Spleen (tissue), 7 donors: ENCODE measurements around the gene SLC10A1.

Source experiments
- POLR2A ChIP-seq, 3 donors: fragments of 450-650 bp; IDR thresholded peaks; one replicate each; pipeline ENCODE4 v1.5.1; 2017; ENCODE audit warnings: antibody characterized with exemption in 3 of 3, mild to moderate bottlenecking in 1 of 3
- POLR2AphosphoS5 ChIP-seq, 3 donors: sonication (generic); formaldehyde crosslinking; IDR thresholded peaks; one replicate each; pipeline ENCODE4 v1.5.1; 2017; ENCODE audit warnings: antibody characterized with exemption in 3 of 3
- TF ChIP-seq, protein P1 (sequence below), 11 experiments: fragments of 200-600 bp in 7 of 11; fragments of 450-650 bp in 4 of 11; sonication (generic) in 4 of 11; IDR thresholded peaks in 8 of 11; conservative IDR thresholded peaks in 3 of 11; 1 replicate in 7 of 11; 2 replicates in 4 of 11; pipeline versions ENCODE4 v1.4.0 to v1.8.0; 2016 to 2021; ENCODE audit warnings: antibody characterized with exemption in 11 of 11, inconsistent platforms in 4 of 11, mild to moderate bottlenecking in 1 of 11
- donor health status: DM: no; HTN: no; CAD: no; lungs with moderate emphysema.
- donor health status: DM: no; HTN: no; CAD: no.
- donor health status: DM: no; HTN: no; CAD: no.

DNA sequence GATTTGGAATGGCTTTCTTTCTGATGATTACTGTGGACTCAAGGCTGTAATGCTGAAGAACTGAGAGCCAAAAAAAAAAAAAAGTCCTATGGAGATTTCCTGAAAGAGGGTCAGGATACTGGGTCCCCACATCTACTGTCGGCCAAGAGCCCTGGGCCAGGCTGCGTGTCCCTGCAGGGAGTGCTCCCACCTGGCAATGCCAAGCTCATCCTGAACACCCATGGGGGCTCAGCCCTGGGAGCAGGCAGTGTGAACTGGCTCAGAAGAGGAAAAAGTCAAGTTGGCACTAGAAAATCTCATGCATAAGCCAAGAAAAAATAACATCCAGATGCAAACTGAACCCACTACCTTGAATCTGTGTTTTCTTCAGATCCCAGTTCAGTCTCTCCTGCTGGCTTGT lies 47.1 kb upstream of the SLC10A1 start:
- TF ChIP-seq, protein P1, sequence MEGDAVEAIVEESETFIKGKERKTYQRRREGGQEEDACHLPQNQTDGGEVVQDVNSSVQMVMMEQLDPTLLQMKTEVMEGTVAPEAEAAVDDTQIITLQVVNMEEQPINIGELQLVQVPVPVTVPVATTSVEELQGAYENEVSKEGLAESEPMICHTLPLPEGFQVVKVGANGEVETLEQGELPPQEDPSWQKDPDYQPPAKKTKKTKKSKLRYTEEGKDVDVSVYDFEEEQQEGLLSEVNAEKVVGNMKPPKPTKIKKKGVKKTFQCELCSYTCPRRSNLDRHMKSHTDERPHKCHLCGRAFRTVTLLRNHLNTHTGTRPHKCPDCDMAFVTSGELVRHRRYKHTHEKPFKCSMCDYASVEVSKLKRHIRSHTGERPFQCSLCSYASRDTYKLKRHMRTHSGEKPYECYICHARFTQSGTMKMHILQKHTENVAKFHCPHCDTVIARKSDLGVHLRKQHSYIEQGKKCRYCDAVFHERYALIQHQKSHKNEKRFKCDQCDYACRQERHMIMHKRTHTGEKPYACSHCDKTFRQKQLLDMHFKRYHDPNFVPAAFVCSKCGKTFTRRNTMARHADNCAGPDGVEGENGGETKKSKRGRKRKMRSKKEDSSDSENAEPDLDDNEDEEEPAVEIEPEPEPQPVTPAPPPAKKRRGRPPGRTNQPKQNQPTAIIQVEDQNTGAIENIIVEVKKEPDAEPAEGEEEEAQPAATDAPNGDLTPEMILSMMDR (IDR thresholded peaks at IDR 0.05 in 8 of 11, conservative IDR thresholded peaks at IDR 0.05 in 3 of 11): no peak
- TF ChIP-seq POLR2A (IDR thresholded peaks at IDR 0.05) (no peak), POLR2AphosphoS5 (IDR thresholded peaks at IDR 0.05) (no peak)
